Retinal pigment epithelial cell (primary cell): ENCODE results near the gene STARD6.

Source experiments
- DNase-seq: peaks from one replicate; pipeline ENCODE4 v3.0.0-alpha.2; 2010; ENCODE audit warnings: low read depth
- H3K4me3 ChIP-seq: 2 replicates; pipeline ENCODE4 v1.5.1; 2011; ENCODE audit warnings: mild to moderate bottlenecking, low read length, control low read depth, moderate library complexity
- TF ChIP-seq, protein P1 (sequence below): conservative IDR thresholded peaks from 2 replicates; pipeline ENCODE4 v1.5.1; 2011; ENCODE audit warnings: low read depth, low read length, control low read depth, inconsistent platforms

The STARD6 gene

DNA sequence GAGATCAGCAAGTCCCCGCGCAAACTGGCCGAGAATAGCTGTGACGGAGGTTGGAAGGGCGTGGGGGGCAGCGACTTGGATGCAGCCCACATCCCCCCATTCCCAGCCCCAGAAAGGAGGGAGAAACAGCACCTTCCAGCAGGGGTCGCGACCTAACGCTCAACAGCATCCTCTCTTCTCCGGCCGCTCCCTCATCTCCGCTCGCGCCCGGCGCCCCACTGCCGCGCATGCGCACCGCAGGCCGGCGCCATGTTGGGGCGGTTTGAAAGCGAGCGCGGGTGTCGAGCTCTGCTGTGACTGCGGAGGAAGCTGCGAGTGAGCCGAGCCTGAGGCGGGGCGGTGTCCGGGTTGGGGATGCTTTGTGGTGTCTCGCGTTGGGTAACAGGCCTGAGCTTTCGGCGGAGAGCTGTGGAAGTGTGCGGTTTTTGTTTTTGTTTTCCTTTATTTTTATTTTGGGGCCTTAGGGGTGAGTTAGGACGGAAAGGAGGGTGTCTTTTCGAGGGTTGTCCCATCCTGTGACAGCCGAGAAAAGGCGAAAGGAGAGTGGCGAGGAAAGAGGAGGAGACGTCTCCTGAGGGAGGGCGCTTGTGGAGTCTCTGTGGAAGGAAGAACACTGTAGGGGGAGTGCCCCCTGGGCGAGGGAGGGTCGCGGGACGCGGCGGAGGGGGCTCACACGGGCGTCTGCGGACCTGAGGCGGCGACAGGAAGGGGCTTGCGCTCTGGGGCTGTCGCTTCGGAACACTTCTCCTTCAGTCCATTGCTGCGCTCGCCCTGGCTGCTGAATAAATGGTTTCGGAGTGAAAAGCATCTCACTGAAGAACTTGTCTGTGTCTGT is at the start of gene STARD6, which contains the start of gene C18orf54:
TSS of gene STARD6 (minus strand) at position 199 of the 835 bp plus-strand sequence. CDS start 3,285 bp downstream, outside the sequence.
TSS of gene C18orf54 (plus strand) at position 247 of the 835 bp plus-strand sequence. CDS start 2,667 bp downstream, outside the sequence.
- H3K4me3 ChIP-seq, result peak within 1 kb of the TSS; percentile 88
- TF ChIP-seq, protein P1, sequence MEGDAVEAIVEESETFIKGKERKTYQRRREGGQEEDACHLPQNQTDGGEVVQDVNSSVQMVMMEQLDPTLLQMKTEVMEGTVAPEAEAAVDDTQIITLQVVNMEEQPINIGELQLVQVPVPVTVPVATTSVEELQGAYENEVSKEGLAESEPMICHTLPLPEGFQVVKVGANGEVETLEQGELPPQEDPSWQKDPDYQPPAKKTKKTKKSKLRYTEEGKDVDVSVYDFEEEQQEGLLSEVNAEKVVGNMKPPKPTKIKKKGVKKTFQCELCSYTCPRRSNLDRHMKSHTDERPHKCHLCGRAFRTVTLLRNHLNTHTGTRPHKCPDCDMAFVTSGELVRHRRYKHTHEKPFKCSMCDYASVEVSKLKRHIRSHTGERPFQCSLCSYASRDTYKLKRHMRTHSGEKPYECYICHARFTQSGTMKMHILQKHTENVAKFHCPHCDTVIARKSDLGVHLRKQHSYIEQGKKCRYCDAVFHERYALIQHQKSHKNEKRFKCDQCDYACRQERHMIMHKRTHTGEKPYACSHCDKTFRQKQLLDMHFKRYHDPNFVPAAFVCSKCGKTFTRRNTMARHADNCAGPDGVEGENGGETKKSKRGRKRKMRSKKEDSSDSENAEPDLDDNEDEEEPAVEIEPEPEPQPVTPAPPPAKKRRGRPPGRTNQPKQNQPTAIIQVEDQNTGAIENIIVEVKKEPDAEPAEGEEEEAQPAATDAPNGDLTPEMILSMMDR, result peak; percentile 42
- DNase-seq, result peak; percentile 34

DNA sequence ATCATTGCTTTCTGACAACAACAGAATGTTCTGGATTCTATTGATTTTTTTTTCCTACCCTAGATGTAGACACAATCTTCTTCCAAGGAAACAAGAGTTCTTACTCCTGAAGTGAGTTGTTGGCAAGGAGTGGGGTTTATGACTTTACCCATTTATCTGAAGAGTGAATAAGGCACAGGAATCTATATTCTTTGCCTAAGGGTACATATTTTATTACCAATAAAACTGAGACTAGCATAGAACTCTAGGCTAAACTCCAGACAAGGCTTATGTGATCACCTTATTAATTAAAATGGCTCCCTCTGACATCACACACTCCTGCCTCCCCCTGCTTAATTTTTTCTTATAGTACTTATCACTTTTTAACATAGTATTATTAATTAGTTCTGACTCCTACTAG is 47.6 kb upstream of the STARD6 start:
- H3K4me3 ChIP-seq, result no peak overlapping the region
- TF ChIP-seq, protein P1, result no peak
- no peak for DNase-seq

GRCh38 chr18:54396760-54397159 is 39.1 kb upstream of the STARD6 start:
- H3K4me3 ChIP-seq, result no peak overlapping the region
- no peak for DNase-seq
- TF ChIP-seq, protein P1, result no peak

DNA sequence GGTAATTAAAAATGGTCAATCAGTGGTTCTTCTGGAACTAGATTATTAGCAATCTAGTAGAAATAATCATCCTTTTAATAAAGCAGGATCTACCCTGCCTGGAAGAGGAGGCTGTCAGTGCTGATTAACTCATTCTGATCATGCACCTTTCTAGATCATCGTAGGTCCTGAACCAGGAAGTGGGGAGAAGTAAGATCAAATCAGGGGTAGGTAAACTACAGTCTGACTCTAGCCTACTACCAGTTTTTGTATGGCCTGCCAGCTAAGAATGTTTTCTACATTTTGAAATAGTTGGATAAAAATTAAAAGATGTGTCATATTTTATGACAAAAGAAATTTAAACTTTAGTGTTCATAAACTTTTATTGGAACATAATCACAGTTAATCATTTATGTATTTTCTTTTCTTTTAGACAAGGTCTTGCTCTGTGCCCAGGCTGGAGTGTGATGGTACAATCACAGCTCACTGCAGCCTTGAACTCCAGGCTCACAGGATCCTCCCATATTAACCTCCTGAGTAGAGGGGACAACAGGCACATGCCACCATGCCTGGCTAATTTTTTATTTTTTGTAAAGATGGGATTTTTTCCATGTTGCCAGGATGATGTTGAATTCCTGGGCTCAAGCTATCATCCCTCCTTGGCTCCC is 36.1 kb upstream of the STARD6 start:
- DNase-seq, result no peak
- H3K4me3 ChIP-seq, result no peak overlapping the region
- TF ChIP-seq, protein P1, result no peak

DNA sequence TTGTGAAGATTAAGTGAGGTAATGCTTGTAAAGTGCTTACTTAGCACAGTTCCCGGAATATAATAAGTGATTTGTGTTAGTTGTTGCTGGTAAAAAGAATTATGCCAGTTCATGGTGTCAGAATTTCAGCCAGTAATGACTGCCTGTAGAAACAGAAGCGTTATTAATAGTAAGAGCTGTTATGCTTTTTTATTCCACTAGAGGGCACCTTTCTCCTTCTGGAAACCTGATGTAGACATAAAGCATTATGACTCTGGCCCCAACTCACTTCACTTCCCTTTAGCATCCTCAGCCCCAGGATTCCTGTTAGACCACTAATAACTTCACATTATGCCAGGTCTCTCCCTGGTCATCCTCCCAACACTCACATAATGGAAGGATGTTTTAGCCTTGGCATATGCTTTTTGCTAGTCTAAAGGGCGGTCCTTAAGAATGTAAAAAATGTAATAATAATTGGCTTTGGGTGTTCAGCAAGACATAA is 34.9 kb upstream of the STARD6 start:
- TF ChIP-seq, protein P1, result peak; percentile 68
- H3K4me3 ChIP-seq, result no peak overlapping the region
- peak; percentile 56 for DNase-seq

GRCh38 chr18:54390838-54391237 is 33.2 kb upstream of the STARD6 start:
- DNase-seq, result no peak
- TF ChIP-seq, protein P1, result no peak
- no peak overlapping the region for H3K4me3 ChIP-seq
